OCI-LY1 (cell line): ENCODE data around the gene MBOAT1.

Experiments used
- CTCF ChIP-seq: fragments of 200-600 bp; sonication (generic), shearing (Covaris generic); IDR thresholded peaks from 2 replicates; pipeline ENCODE4 v1.5.1; 2017; ENCODE audit warnings: mild to moderate bottlenecking, antibody characterized with exemption, low read length, moderate library complexity, mixed read lengths
- EZH2 ChIP-seq: fragments of 200-600 bp; sonication (generic), shearing (Covaris generic); IDR thresholded peaks from 2 replicates; pipeline ENCODE4 v1.8.0; 2017; ENCODE audit warnings: borderline replicate concordance, mixed run types, mild to moderate bottlenecking, antibody characterized with exemption, low read length, moderate library complexity, mixed read lengths

GRCh38 chr6:20205722-20206161 is 6.5 kb downstream of the MBOAT1 start:
- no peak for TF ChIP-seq EZH2
- no peak for TF ChIP-seq CTCF
